Small intestine (tissue), 7 donors: Measurements from ENCODE around the gene OSBPL5. TPM values are rescaled to one million over a fixed set of nuclear protein-coding genes. Genes with fewer than 3 reads are reported as not detected.

Experiments used
- DNase-seq, 2 donors: peaks; one replicate each; pipeline versions ENCODE4 v3.0.0 to v3.0.0-alpha.2; 2013
- FAIRE-seq: peaks from 2 replicates; lab custom pipeline; 2012; peaks lifted over from hg19 to GRCh38; lab: Jason Lieb, UNC
- H3K27ac ChIP-seq, 3 donors: one replicate each; pipeline ENCODE4 v1.5.1; 2013; ENCODE audit warnings: low read length in 2 of 3, mild to moderate bottlenecking in 2 of 3, control low read depth in 1 of 3, inconsistent platforms in 1 of 3, low read depth in 1 of 3, moderate library complexity in 1 of 3
- H3K27me3 ChIP-seq, 3 donors: one replicate each; pipeline ENCODE4 v1.6.1; 2013; ENCODE audit warnings: low read length in 3 of 3, inconsistent platforms in 1 of 3; ENCODE audit not compliant: control insufficient read depth in 3 of 3, insufficient read depth in 3 of 3
- H3K36me3 ChIP-seq, 3 donors: one replicate each; pipeline ENCODE4 v1.6.1; 2013; ENCODE audit warnings: low read length in 3 of 3, inconsistent platforms in 1 of 3, low read depth in 1 of 3, mild to moderate bottlenecking in 1 of 3, moderate library complexity in 1 of 3; ENCODE audit not compliant: control insufficient read depth in 3 of 3, insufficient read depth in 2 of 3
- H3K4me1 ChIP-seq, 3 donors: one replicate each; pipeline ENCODE4 v1.6.1; 2013; ENCODE audit warnings: low read length in 2 of 3, inconsistent platforms in 1 of 3, low read depth in 1 of 3, mild to moderate bottlenecking in 1 of 3, moderate library complexity in 1 of 3; ENCODE audit not compliant: control insufficient read depth in 3 of 3, insufficient read depth in 2 of 3
- H3K4me3 ChIP-seq, 3 donors: one replicate each; pipeline ENCODE4 v1.5.1; 2013; ENCODE audit warnings: low read length in 3 of 3, control low read depth in 1 of 3, inconsistent platforms in 1 of 3, low read depth in 1 of 3, mild to moderate bottlenecking in 1 of 3, moderate library complexity in 1 of 3
- H3K9me3 ChIP-seq, 2 donors: one replicate each; pipeline ENCODE4 v1.6.1; 2013; ENCODE audit warnings: low read depth in 1 of 2, low read length in 1 of 2; ENCODE audit not compliant: control insufficient read depth in 2 of 2, insufficient read depth in 1 of 2
- WGBS, 3 donors: extraction: QIAGEN DNeasy Blood & Tissue Kit; methylation state at CpG; one replicate each; pipeline ENCODE4 v1.1.7; 2013; 5-methylcytosine and 5-hydroxymethylcytosine counted together
- polyA plus RNA-seq, 4 donors: library from polyadenylated mRNA; stranded (reverse) in 3 of 4; unstranded in 1 of 4; fragments of 200-250 nt in 3 of 4; fragments of 120-200 nt in 1 of 4; gene quantifications; one replicate each; pipeline versions ENCODE4 v1.2.1 to v1.2.3, GENCODE V29; 2013
- donor health status: healthy with polysubstance abuse.
- donor health status: control.
- donor health status: control.
- donor health status: Bipolar disorder and iron deficiency.
- donor health status: healthy.

The OSBPL5 gene
- polyA plus RNA-seq, 4 donors = 1.6 to 16.3 (median 7.9) TPM

GRCh38 chr11:3091846-3092602 is 73.1 kb downstream of the OSBPL5 start:
- FAIRE-seq = no peak
- Histone ChIP-seq H3K4me1 (no peaks in the 10 kb centered on the region), H3K9me3 (no peaks in the 10 kb centered on the region), H3K4me3 (no peak overlapping the region), H3K27ac (no peak overlapping the region), H3K27me3 (no peaks in the 10 kb centered on the region), H3K36me3 (peaks cover 0 to 69% (median 0%) of the 10 kb centered on the region in 3 donors)
- 38 to 44% (median 39%) methylated on average over 21 to 27 of the region's 27 CpGs for WGBS, 3 donors
- peak; percentile 81 to 85 for DNase-seq

- Histone ChIP-seq H3K27me3 (no peaks in the 10 kb centered on the region), H3K27ac (no peak overlapping the region), H3K4me1 (peaks cover 0 to 4% (median 0%) of the 10 kb centered on the region in 3 donors), H3K36me3 (peaks cover 0 to 69% (median 0%) of the 10 kb centered on the region in 3 donors), H3K9me3 (no peaks in the 10 kb centered on the region), H3K4me3 (no peak overlapping the region)
- DNase-seq (no peak), FAIRE-seq (no peak)
- 58 to 73% (median 62%) methylated on average over 14 of the region's 14 CpGs for WGBS, 3 donors
Measured at GRCh38 chr11:3091081-3091845, 73.8 kb downstream of the OSBPL5 start.

- DNase-seq (no peak), FAIRE-seq (no peak)
Measured at GRCh38 chr11:3090096-3090901, 74.8 kb downstream of the OSBPL5 start.

GRCh38 chr11:3089236-3090061 is 75.7 kb downstream of the OSBPL5 start:
- Histone ChIP-seq H3K4me1 (peaks cover 0 to 4% (median 0%) of the 10 kb centered on the region in 3 donors), H3K9me3 (no peaks in the 10 kb centered on the region), H3K4me3 (no peak overlapping the region), H3K27me3 (peaks cover 0 to 2% (median 0%) of the 10 kb centered on the region in 3 donors), H3K27ac (no peak overlapping the region), H3K36me3 (peaks cover 0 to 62% (median 0%) of the 10 kb centered on the region in 3 donors)
- WGBS, 3 donors = 86 to 89% (median 89%) methylated on average over 23 to 25 of the region's 25 CpGs
- FAIRE-seq = no peak
- no peak for DNase-seq

More at GRCh38 chr11:3090096-3090901, 74.8 kb downstream of the OSBPL5 start:
- Histone ChIP-seq H3K9me3 (no peaks in the 10 kb centered on the region), H3K27me3 (no peaks in the 10 kb centered on the region), H3K36me3 (peaks cover 0 to 67% (median 0%) of the 10 kb centered on the region in 3 donors), H3K4me3 (no peak overlapping the region), H3K27ac (no peak overlapping the region), H3K4me1 (peaks cover 0 to 4% (median 0%) of the 10 kb centered on the region in 3 donors)
- WGBS, 3 donors = 87 to 90% (median 88%) methylated on average over 12 to 13 of the region's 13 CpGs

GRCh38 chr11:3088806-3089205 is 76.3 kb downstream of the OSBPL5 start:
- Histone ChIP-seq H3K27ac (no peak overlapping the region), H3K4me3 (no peak overlapping the region), H3K27me3 (peaks cover 0 to 2% (median 0%) of the 10 kb centered on the region in 3 donors), H3K36me3 (peaks cover 0 to 56% (median 0%) of the 10 kb centered on the region in 3 donors), H3K9me3 (no peaks in the 10 kb centered on the region), H3K4me1 (peaks cover 0 to 4% (median 0%) of the 10 kb centered on the region in 3 donors)
- no peak for DNase-seq
- WGBS, 3 donors = 86 to 91% (median 90%) methylated on average over 14 of the region's 14 CpGs
- FAIRE-seq = no peak

- 81 to 82% (median 82%) methylated on average over 23 to 24 of the region's 24 CpGs for WGBS, 3 donors
- no peak for FAIRE-seq
- H3K9me3 ChIP-seq = no peaks in the 10 kb centered on the region
- peaks cover 0 to 49% (median 0%) of the 10 kb centered on the region in 3 donors for H3K36me3 ChIP-seq
- H3K27ac ChIP-seq = no peak overlapping the region
- peaks cover 0 to 2% (median 0%) of the 10 kb centered on the region in 3 donors for H3K27me3 ChIP-seq
- no peak overlapping the region for H3K4me3 ChIP-seq
- H3K4me1 ChIP-seq = peaks cover 0 to 4% (median 0%) of the 10 kb centered on the region in 3 donors
- DNase-seq = no peak
Measured at GRCh38 chr11:3087821-3088800, 77.0 kb downstream of the OSBPL5 start.

- Histone ChIP-seq H3K27ac (no peak overlapping the region), H3K4me3 (no peak overlapping the region), H3K36me3 (peaks cover 0 to 41% (median 0%) of the 10 kb centered on the region in 3 donors), H3K9me3 (no peaks in the 10 kb centered on the region), H3K4me1 (peaks cover 0 to 4% (median 0%) of the 10 kb centered on the region in 3 donors), H3K27me3 (peaks cover 0 to 2% (median 0%) of the 10 kb centered on the region in 3 donors)
- no peak for DNase-seq
- 89 to 92% (median 91%) methylated on average over 11 of the region's 11 CpGs for WGBS, 3 donors
- no peak for FAIRE-seq
Measured at GRCh38 chr11:3087373-3087772, 77.7 kb downstream of the OSBPL5 start.
